HepG2 (cell line): ENCODE results near the gene VEZT. TPM values are rescaled to one million over a fixed set of nuclear protein-coding genes. Genes with fewer than 3 reads are reported as not detected.

Experiments used
- CAMTA2 ChIP-seq: sonication (generic); formaldehyde crosslinking; IDR thresholded peaks from 2 replicates; pipeline ENCODE4 v1.4.0; 2020; ENCODE audit warnings: mild to moderate bottlenecking, missing genetic modification reagents, borderline replicate concordance
- CCDC6 ChIP-seq: sonication (generic); formaldehyde crosslinking; IDR thresholded peaks from 2 replicates; pipeline ENCODE4 v1.8.1; 2022; ENCODE audit warnings: mild to moderate bottlenecking, missing genetic modification reagents, moderate library complexity
- HNF1B ChIP-seq: sonication (generic); formaldehyde crosslinking; IDR thresholded peaks from 2 replicates; pipeline ENCODE4 v1.5.1; 2020; ENCODE audit warnings: mild to moderate bottlenecking, moderate library complexity, missing genetic modification reagents
- HNRNPUL1 ChIP-seq: fragments of 200-400 bp; formaldehyde crosslinking; IDR thresholded peaks from 2 replicates; pipeline ENCODE4 v1.6.1; 2017; ENCODE audit warnings: low read depth, mild to moderate bottlenecking, low read length, moderate library complexity
- KLF16 ChIP-seq, 2 experiments: sonication (generic) in 1 of 2; formaldehyde crosslinking in 1 of 2; IDR thresholded peaks; 2 replicates each; pipeline versions ENCODE4 v1.6.1 to v1.8.0; 2016 to 2023; ENCODE audit warnings: missing genetic modification reagents in 2 of 2, missing compliant biosample characterization in 1 of 2
- NCOA1 ChIP-seq: sonication (generic); formaldehyde crosslinking; IDR thresholded peaks from 2 replicates; pipeline ENCODE4 v1.9.0; 2021; ENCODE audit warnings: missing genetic modification reagents
- SRSF1 ChIP-seq: fragments of 200-400 bp; formaldehyde crosslinking; optimal IDR thresholded peaks from 2 replicates; pipeline ENCODE3; 2017; ENCODE audit warnings: mild to moderate bottlenecking, low read depth, low read length, moderate library complexity
- TOPORS ChIP-seq: sonication (generic); formaldehyde crosslinking; IDR thresholded peaks from 2 replicates; pipeline ENCODE4 v1.8.0; 2023; ENCODE audit warnings: mild to moderate bottlenecking, missing genetic modification reagents
- YEATS4 ChIP-seq: sonication (generic); formaldehyde crosslinking; IDR thresholded peaks from 2 replicates; pipeline ENCODE4 v1.4.0; 2020; ENCODE audit warnings: missing genetic modification reagents, borderline replicate concordance
- ZBTB10 ChIP-seq: sonication (generic); formaldehyde crosslinking; IDR thresholded peaks from 2 replicates; pipeline ENCODE4 v1.4.0; 2020; ENCODE audit warnings: missing genetic modification reagents, borderline replicate concordance
- ZNF292 ChIP-seq: sonication (generic); formaldehyde crosslinking; IDR thresholded peaks from 2 replicates; pipeline ENCODE4 v1.8.1; 2022; ENCODE audit warnings: mild to moderate bottlenecking, low read depth, missing genetic modification reagents, borderline replicate concordance
- ZNF34 ChIP-seq: sonication (generic); formaldehyde crosslinking; IDR thresholded peaks from 2 replicates; pipeline ENCODE4 v1.4.0; 2020; ENCODE audit warnings: mild to moderate bottlenecking, missing genetic modification reagents, borderline replicate concordance
- ZNF574 ChIP-seq: sonication (generic); formaldehyde crosslinking; IDR thresholded peaks from 2 replicates; pipeline ENCODE4 v1.4.0; 2020; ENCODE audit warnings: missing genetic modification reagents
- ZNF704 ChIP-seq: sonication (generic); formaldehyde crosslinking; IDR thresholded peaks from 2 replicates; pipeline ENCODE4 v1.8.1; 2023; ENCODE audit warnings: mild to moderate bottlenecking, inconsistent platforms, moderate library complexity, missing genetic modification reagents, borderline replicate concordance
- polyA plus RNA-seq, 8 experiments: library from polyadenylated mRNA; depleted of rRNA in 3 of 8; stranded (reverse) in 7 of 8; unstranded in 1 of 8; fragments of >200 nt; fragmentation: Illumina TruSeq in 4 of 8; extraction: Trizol in 4 of 8; gene quantifications; 2 replicates each; pipeline versions ENCODE4 v1.2.1 to v1.2.3, GENCODE V29; 2011 to 2016; ENCODE audit warnings: low read depth in 4 of 8, missing spikeins in 1 of 8, mixed read lengths in 1 of 8; ENCODE audit not compliant: insufficient read depth in 1 of 8
- total RNA-seq, 5 experiments: library from RNA; depleted of rRNA; stranded (reverse); fragments of >200 nt; fragmentation: Illumina TruSeq; extraction: Trizol; gene quantifications; 2 replicates each; pipeline ENCODE4 v1.2.3, GENCODE V29; 2016; ENCODE audit warnings: low read depth in 1 of 5
- TF ChIP-seq, protein P1 (sequence below): sonication (generic); formaldehyde crosslinking; conservative IDR thresholded peaks from 2 replicates; pipeline ENCODE4 v1.4.0; 2020; ENCODE audit warnings: missing genetic modification reagents
- TF ChIP-seq, protein P2 (sequence below): sonication (generic); formaldehyde crosslinking; IDR thresholded peaks from 2 replicates; pipeline ENCODE4 v1.4.0; 2020; ENCODE audit warnings: missing genetic modification reagents

Gene VEZT
- total and polyA plus RNA-seq, 2 of the 13 experiments (the other 11 are each of a cell fraction or from before 2014, with no cell fraction given) = 35.5 to 51.6 TPM

DNA sequence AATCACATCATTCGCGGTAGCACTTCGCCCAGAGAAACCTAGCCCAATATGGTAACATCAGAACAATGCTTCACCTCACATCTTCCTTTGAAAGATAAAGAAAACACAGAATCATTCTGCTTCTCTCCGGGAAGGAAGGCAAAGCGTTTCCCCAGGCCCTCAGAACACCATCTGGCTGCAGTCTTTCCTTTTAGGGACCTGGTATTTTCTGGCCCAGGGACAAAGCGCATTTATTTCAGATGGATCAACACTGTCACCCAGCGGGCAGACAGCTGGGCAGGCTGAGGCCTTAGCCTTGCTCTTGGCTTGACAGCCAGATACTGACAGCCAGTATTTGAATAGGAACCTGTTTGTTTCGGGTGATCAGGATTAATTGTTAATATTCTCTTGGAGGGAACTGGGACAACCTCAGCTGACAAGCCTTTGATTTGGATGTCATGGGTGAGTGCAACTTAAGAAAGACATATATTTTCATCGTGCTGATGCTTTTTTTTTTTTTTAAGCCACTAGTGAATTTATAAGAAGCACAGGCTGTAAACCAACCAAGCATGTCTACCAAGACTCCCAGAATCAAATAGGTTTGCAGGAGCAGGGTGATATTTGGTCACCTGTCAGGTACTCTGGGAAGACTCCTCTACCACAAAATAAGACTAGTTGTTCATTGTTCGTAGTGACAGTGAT lies 118.9 kb downstream of the VEZT start (continued):
- peak; percentile 71 for TF ChIP-seq HNF1B
- TF ChIP-seq TOPORS (CRISPR knock-in tag) = no peak
- TF ChIP-seq HNRNPUL1 = no peak
- TF ChIP-seq, protein P1, sequence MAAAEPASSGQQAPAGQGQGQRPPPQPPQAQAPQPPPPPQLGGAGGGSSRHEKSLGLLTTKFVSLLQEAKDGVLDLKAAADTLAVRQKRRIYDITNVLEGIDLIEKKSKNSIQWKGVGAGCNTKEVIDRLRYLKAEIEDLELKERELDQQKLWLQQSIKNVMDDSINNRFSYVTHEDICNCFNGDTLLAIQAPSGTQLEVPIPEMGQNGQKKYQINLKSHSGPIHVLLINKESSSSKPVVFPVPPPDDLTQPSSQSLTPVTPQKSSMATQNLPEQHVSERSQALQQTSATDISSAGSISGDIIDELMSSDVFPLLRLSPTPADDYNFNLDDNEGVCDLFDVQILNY = no peak
- TF ChIP-seq, protein P2, sequence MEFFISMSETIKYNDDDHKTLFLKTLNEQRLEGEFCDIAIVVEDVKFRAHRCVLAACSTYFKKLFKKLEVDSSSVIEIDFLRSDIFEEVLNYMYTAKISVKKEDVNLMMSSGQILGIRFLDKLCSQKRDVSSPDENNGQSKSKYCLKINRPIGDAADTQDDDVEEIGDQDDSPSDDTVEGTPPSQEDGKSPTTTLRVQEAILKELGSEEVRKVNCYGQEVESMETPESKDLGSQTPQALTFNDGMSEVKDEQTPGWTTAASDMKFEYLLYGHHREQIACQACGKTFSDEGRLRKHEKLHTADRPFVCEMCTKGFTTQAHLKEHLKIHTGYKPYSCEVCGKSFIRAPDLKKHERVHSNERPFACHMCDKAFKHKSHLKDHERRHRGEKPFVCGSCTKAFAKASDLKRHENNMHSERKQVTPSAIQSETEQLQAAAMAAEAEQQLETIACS (CRISPR knock-in tag) = no peak
- TF ChIP-seq ZNF292 (CRISPR knock-in tag) = no peak
- 0 out of 2 replicates have a peak, but pooled peaks have one; percentile 41 for TF ChIP-seq ZNF34 (CRISPR knock-in tag)
- no peak for TF ChIP-seq SRSF1
- no peak for TF ChIP-seq ZBTB10 (CRISPR knock-in tag)
- 0 out of 4 replicates have a peak, but pooled peaks of 1 of the 2 experiments have one; percentile 46 for TF ChIP-seq KLF16 (CRISPR knock-in tag; IDR thresholded peaks at IDR 0.05)
- peak; percentile 53 for TF ChIP-seq ZNF574 (CRISPR knock-in tag)
- TF ChIP-seq CAMTA2 (CRISPR knock-in tag) = no peak
- no peak for TF ChIP-seq ZNF704 (CRISPR knock-in tag)
- TF ChIP-seq NCOA1 (CRISPR knock-in tag) = no peak
- no peak for TF ChIP-seq CCDC6 (CRISPR knock-in tag)
- TF ChIP-seq YEATS4 = no peak
